Activated naive CD8-positive, alpha-beta T cell treated with anti-CD3 and anti-CD28 coated beads, Interleukin-2, amount 50 U/mL, for 24 hours (primary cell): ENCODE results near the gene TMEM43.

ENCODE experiments used
- ATAC-seq: fragments of 150-1000 bp; cut with Tn5 transposase; one replicate; pipeline ENCODE4 v1.10.0; 2021
- DNase-seq: peaks from one replicate; pipeline ENCODE4 v3.0.0; 2021
- H3K27ac Mint-ChIP-seq: one replicate; pipeline ENCODE4 v1.8.0; 2021; ENCODE audit warnings: mild to moderate bottlenecking, mixed read lengths
- H3K27me3 Mint-ChIP-seq: one replicate; pipeline ENCODE4 v1.8.0; 2021; ENCODE audit warnings: mixed read lengths
- H3K36me3 Mint-ChIP-seq: one replicate; pipeline ENCODE4 v1.8.0; 2021; ENCODE audit warnings: low read depth, mixed read lengths
- H3K4me1 Mint-ChIP-seq: one replicate; pipeline ENCODE4 v1.8.0; 2021; ENCODE audit warnings: mixed read lengths
- H3K4me3 Mint-ChIP-seq: one replicate; pipeline ENCODE4 v1.8.0; 2021; ENCODE audit warnings: mild to moderate bottlenecking, moderate library complexity, mixed read lengths
- H3K9me3 Mint-ChIP-seq: one replicate; pipeline ENCODE4 v1.8.0; 2021; ENCODE audit warnings: mixed read lengths

Gene TMEM43

GRCh38 chr3:14128724-14129123 is 3.9 kb downstream of the TMEM43 start:
- ATAC-seq: no peak
- Mint-ChIP-seq H3K27me3 (no peaks in the 10 kb centered on the region), H3K27ac (no peak overlapping the region)

GRCh38 chr3:14129296-14129695 is 4.4 kb downstream of the TMEM43 start:
- DNase-seq (no peak), ATAC-seq (no peak)
- Mint-ChIP-seq H3K36me3 (peaks cover 42% of the 10 kb centered on the region), H3K4me3 (no peak overlapping the region), H3K27ac (no peak overlapping the region), H3K9me3 (no peaks in the 10 kb centered on the region), H3K4me1 (peaks cover 31% of the 10 kb centered on the region), H3K27me3 (no peaks in the 10 kb centered on the region)

More at GRCh38 chr3:14128724-14129123, 3.9 kb downstream of the TMEM43 start:
- Mint-ChIP-seq H3K9me3 (no peaks in the 10 kb centered on the region), H3K4me1 (peaks cover 32% of the 10 kb centered on the region), H3K4me3 (no peak overlapping the region), H3K36me3 (peaks cover 45% of the 10 kb centered on the region)
- no peak for DNase-seq

DNA sequence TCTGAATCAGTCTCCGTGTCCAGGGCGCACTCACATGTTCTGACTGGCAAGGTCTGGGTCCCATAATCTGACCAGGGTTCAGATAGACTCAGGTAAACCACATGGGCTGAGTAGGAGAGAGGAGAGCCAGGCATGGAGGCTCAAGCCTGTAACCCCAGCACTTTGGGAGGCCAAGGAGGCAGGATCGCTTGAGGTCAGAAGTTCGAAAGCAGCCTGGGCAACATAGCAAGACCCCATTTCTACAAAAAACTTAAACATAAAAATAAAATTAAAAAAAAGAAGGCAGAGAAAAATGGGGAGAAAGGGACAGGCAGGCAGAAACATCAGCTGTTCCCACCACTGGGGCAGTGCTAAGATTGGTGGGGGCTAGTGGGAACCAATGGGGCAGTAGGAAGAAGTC is 5.4 kb downstream of the TMEM43 start:
- no peak overlapping the region for H3K4me3 Mint-ChIP-seq
- ATAC-seq: no peak
- H3K4me1 Mint-ChIP-seq: peaks cover 29% of the 10 kb centered on the region
- no peaks in the 10 kb centered on the region for H3K9me3 Mint-ChIP-seq
- peaks cover 43% of the 10 kb centered on the region for H3K36me3 Mint-ChIP-seq
- no peak overlapping the region for H3K27ac Mint-ChIP-seq
- DNase-seq: no peak
- H3K27me3 Mint-ChIP-seq: no peaks in the 10 kb centered on the region

GRCh38 chr3:14130707-14131106 is 5.9 kb downstream of the TMEM43 start:
- H3K27me3 Mint-ChIP-seq: no peaks in the 10 kb centered on the region
- no peak overlapping the region for H3K4me3 Mint-ChIP-seq
- no peaks in the 10 kb centered on the region for H3K9me3 Mint-ChIP-seq
- peaks cover 44% of the 10 kb centered on the region for H3K36me3 Mint-ChIP-seq
- no peak overlapping the region for H3K27ac Mint-ChIP-seq
- no peak for ATAC-seq
- H3K4me1 Mint-ChIP-seq: peaks cover 28% of the 10 kb centered on the region
- DNase-seq: no peak

GRCh38 chr3:14131134-14131533 is 6.3 kb downstream of the TMEM43 start:
- no peak for DNase-seq
- Mint-ChIP-seq H3K4me3 (no peak overlapping the region), H3K36me3 (peaks cover 49% of the 10 kb centered on the region), H3K4me1 (peaks cover 24% of the 10 kb centered on the region), H3K27ac (no peak overlapping the region), H3K27me3 (no peaks in the 10 kb centered on the region), H3K9me3 (no peaks in the 10 kb centered on the region)
- no peak for ATAC-seq

DNA sequence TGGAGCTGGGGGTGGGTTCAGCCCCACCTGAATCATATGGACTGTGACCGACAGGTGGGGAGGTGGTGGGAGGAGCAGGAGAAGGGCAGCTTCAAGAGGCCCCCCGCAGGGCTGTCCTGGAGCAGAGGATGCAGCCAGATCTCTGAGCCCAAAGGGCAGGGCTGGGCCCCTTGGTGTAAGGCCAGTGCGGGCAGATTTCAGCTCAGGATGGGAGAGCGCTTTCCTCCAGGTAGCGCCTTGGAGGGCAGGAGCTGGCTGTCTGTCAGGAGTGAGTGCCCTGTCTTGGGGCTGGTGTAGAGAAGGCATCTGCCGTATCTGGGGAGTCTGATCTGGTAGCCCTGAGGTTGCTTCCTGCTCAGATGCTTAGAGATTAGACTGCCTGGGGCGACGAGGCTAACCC is 7.3 kb downstream of the TMEM43 start:
- Mint-ChIP-seq H3K9me3 (no peaks in the 10 kb centered on the region), H3K27ac (no peak overlapping the region), H3K4me3 (no peak overlapping the region), H3K27me3 (no peaks in the 10 kb centered on the region), H3K36me3 (peaks cover 48% of the 10 kb centered on the region), H3K4me1 (peaks cover 15% of the 10 kb centered on the region)
- DNase-seq (no peak), ATAC-seq (no peak)

- DNase-seq (no peak), ATAC-seq (no peak)
- H3K27ac Mint-ChIP-seq: no peak overlapping the region
- H3K9me3 Mint-ChIP-seq: no peaks in the 10 kb centered on the region
- H3K4me1 Mint-ChIP-seq: peaks cover 9% of the 10 kb centered on the region
- H3K36me3 Mint-ChIP-seq: peaks cover 48% of the 10 kb centered on the region
- no peak overlapping the region for H3K4me3 Mint-ChIP-seq
- H3K27me3 Mint-ChIP-seq: no peaks in the 10 kb centered on the region
These were observed 7.8 kb downstream of the TMEM43 start for GRCh38 chr3:14132689-14133088.

DNA sequence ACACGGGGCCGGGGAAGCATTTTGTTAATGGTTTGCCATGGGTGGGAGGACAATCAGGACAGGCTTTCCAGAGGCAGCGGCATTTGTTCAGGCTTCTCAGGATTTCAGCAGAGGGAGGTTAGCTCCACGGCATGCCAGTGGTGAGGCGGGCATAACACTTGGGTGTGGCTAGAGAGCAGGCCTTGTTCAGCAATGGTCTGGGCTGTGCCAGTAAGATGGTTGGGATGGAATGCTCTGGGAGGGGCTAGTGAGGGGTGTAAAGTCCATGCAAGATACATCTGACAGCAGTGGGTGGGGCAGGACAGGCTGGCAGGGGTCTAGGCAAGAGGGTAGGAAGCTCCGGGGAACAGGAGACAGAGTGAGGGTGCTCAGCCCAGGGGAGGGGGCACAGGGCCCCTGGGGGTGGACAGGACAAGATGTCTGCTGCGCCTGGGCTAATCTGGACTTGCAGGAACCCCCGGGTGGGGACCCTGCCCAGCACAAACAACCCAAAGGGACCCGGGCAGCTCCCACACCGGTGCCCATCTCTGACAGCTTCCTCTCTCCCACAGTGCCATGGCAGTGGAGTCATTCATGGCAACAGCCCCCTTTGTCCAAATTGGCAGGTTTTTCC is 8.4 kb downstream of the TMEM43 start:
- H3K4me1 Mint-ChIP-seq: peaks cover 3% of the 10 kb centered on the region
- DNase-seq (no peak), ATAC-seq (peak; percentile 14)
- no peaks in the 10 kb centered on the region for H3K27me3 Mint-ChIP-seq
- peaks cover 45% of the 10 kb centered on the region for H3K36me3 Mint-ChIP-seq
- H3K9me3 Mint-ChIP-seq: no peaks in the 10 kb centered on the region
- no peak overlapping the region for H3K4me3 Mint-ChIP-seq
- no peak overlapping the region for H3K27ac Mint-ChIP-seq

- Mint-ChIP-seq H3K27me3 (no peaks in the 10 kb centered on the region), H3K9me3 (no peaks in the 10 kb centered on the region), H3K4me3 (no peak overlapping the region), H3K27ac (no peak overlapping the region), H3K36me3 (peaks cover 42% of the 10 kb centered on the region), H3K4me1 (no peaks in the 10 kb centered on the region)
- no peak for DNase-seq
- no peak for ATAC-seq
These were observed 9.0 kb downstream of the TMEM43 start for GRCh38 chr3:14133876-14134275.

DNA sequence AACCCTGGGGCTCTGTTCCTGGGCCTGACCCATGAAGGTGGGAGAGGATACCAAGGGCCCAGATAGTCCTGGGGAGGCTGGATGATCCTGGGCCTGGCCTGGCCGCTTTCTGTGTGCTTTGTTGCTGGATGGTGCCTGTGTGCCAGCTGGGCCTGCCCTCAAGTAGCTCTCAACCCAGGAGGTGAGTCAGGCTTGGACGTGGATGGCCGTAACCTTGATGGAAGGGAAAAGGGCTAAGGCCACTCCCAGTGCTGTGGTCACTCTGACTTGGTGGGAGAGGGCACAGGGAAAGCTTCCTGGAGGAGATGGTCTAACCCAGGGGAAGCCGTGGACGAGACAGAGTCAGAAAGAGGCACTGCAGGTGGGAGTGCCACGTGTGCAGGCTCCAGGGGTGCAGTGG is 9.4 kb downstream of the TMEM43 start:
- no peak overlapping the region for H3K27ac Mint-ChIP-seq
- no peak for ATAC-seq
- H3K4me3 Mint-ChIP-seq: no peak overlapping the region
- H3K4me1 Mint-ChIP-seq: no peaks in the 10 kb centered on the region
- no peak for DNase-seq
- H3K27me3 Mint-ChIP-seq: no peaks in the 10 kb centered on the region
- H3K36me3 Mint-ChIP-seq: peaks cover 40% of the 10 kb centered on the region
- no peaks in the 10 kb centered on the region for H3K9me3 Mint-ChIP-seq

GRCh38 chr3:14135581-14135980 is 10.7 kb downstream of the TMEM43 start:
- no peak overlapping the region for H3K4me3 Mint-ChIP-seq
- ATAC-seq: no peak
- no peaks in the 10 kb centered on the region for H3K27me3 Mint-ChIP-seq
- DNase-seq: no peak
- no peak overlapping the region for H3K27ac Mint-ChIP-seq
- peaks cover 32% of the 10 kb centered on the region for H3K36me3 Mint-ChIP-seq
- H3K4me1 Mint-ChIP-seq: peaks cover 3% of the 10 kb centered on the region
- no peaks in the 10 kb centered on the region for H3K9me3 Mint-ChIP-seq

GRCh38 chr3:14137004-14137403 is 12.2 kb downstream of the TMEM43 start:
- Mint-ChIP-seq H3K4me3 (no peak overlapping the region), H3K27me3 (no peaks in the 10 kb centered on the region)

DNA sequence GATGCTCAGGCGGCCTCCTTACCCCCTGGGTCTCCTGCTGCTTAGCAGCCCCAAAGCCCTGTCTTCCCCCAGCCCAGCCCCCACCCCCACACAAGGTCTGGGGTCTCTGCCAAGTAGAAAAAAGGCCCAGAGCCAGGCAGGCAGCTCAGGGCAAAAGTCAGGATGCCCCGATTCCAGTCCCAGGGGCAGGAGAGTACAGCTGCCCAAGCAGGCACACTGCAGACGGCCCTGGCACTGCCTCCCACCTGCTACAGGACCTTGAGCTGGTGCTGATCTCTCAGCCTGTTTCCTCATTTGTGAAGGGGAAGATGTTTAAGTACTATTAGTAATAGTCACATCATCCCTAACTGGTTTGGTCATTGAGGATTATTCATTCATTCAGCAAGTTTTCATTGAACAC is 12.6 kb downstream of the TMEM43 start:
- ATAC-seq (no peak), DNase-seq (no peak)
- no peak overlapping the region for H3K4me3 Mint-ChIP-seq
- H3K36me3 Mint-ChIP-seq: peaks cover 25% of the 10 kb centered on the region
- H3K27ac Mint-ChIP-seq: no peak overlapping the region
- H3K4me1 Mint-ChIP-seq: peaks cover 18% of the 10 kb centered on the region
- H3K27me3 Mint-ChIP-seq: no peaks in the 10 kb centered on the region
- no peaks in the 10 kb centered on the region for H3K9me3 Mint-ChIP-seq

More at GRCh38 chr3:14137004-14137403, 12.2 kb downstream of the TMEM43 start:
- Mint-ChIP-seq H3K4me1 (peaks cover 13% of the 10 kb centered on the region), H3K36me3 (peaks cover 26% of the 10 kb centered on the region), H3K27ac (no peak overlapping the region), H3K9me3 (no peaks in the 10 kb centered on the region)
- ATAC-seq (no peak), DNase-seq (no peak)

DNA sequence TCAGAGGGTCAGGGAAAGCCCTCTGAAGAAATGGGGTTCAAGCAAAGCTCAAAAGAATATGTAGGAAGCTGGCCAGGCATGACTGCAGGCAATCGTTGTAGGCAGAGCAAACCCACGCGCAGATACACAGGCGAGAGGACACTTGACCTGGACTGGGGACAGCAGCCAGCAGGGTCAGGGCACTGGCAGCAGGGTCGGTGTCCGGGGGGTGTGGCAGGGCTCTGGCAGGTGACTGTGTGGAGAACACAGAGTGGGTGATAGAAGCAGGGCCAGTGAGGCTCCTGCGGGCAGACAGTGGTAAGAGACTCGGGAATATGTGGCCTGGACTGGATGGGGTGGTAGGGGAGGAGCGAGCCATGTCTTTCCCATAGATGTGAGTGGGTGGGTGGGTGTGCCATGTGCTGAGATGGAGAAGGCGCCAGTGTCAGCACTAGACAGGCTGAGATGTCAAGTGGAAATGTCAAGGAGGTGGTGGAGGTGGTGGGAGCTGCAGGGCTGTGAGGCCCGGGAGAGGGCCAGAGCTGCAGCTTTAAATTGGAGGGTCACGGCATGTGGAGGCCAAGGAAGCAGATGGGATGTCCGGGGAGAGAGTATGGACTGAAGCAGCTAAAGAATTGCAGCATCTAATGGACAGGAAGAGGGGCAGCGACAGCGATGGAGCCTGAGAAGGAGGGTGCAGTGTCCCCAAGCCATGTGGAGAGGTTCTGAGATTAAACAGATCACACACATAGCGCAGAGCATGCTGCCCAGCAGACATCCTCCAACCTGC is 13.4 kb downstream of the TMEM43 start:
- no peaks in the 10 kb centered on the region for H3K9me3 Mint-ChIP-seq
- H3K36me3 Mint-ChIP-seq: peaks cover 24% of the 10 kb centered on the region
- H3K27me3 Mint-ChIP-seq: no peaks in the 10 kb centered on the region
- H3K27ac Mint-ChIP-seq: peak overlapping the region; percentile 68
- peaks cover 26% of the 10 kb centered on the region for H3K4me1 Mint-ChIP-seq
- DNase-seq (no peak), ATAC-seq (no peak)
- H3K4me3 Mint-ChIP-seq: no peak overlapping the region

GRCh38 chr3:14138878-14139655 is 14.2 kb downstream of the TMEM43 start:
- no peak for DNase-seq
- H3K4me3 Mint-ChIP-seq: no peak overlapping the region
- ATAC-seq: no peak
- H3K27ac Mint-ChIP-seq: peak overlapping the region; percentile 42
- H3K36me3 Mint-ChIP-seq: peaks cover 22% of the 10 kb centered on the region
- H3K27me3 Mint-ChIP-seq: no peaks in the 10 kb centered on the region
- H3K9me3 Mint-ChIP-seq: no peaks in the 10 kb centered on the region
- H3K4me1 Mint-ChIP-seq: peaks cover 33% of the 10 kb centered on the region
